A673 (cell line): Measurements from ENCODE around the gene SLC17A8.

ENCODE experiments used
- CTCF ChIP-seq: fragments of 300-800, 200-600 bp; sonication (generic); conservative IDR thresholded peaks from 2 replicates; pipeline ENCODE4 v1.5.1; 2017; ENCODE audit warnings: low read depth, mild to moderate bottlenecking, antibody characterized with exemption, low read length, moderate library complexity, mixed read lengths
- EZH2 ChIP-seq: fragments of 200-600 bp; sonication (generic); IDR thresholded peaks from 2 replicates; pipeline ENCODE4 v1.6.1; 2017; ENCODE audit warnings: borderline replicate concordance, low read depth, mild to moderate bottlenecking, mixed read lengths, antibody characterized with exemption, low read length; ENCODE audit not compliant: poor library complexity, severe bottlenecking

GRCh38 chr12:100356644-100357223 lies at the start of gene SLC17A8:
- no peak for TF ChIP-seq CTCF
- TF ChIP-seq EZH2 = no peak
